Endothelial cell of hepatic sinusoid (primary cell): ENCODE measurements around the gene MAPK11.
"Not testable (repeated sequence)": the region's sequence is repeated elsewhere in the genome, so short reads cannot be mapped to it uniquely, and the experiment has no call there.

Experiments used
- in situ Hi-C: cut with HindIII; loops from 2 replicates; pipeline ENCODE4 v1.10.0; 2017; ENCODE audit warnings: low sequenced_read_pairs

Gene MAPK11

GRCh38 chr22:50280022-50280707, 10.0 kb upstream of the MAPK11 start:
- in situ Hi-C loops: loop anchor here (10.0 kb wide), 1 partner anchor 75 kb away; no protein-coding TSS in a partner anchor

- in situ Hi-C loops: no loop called here
Observed at GRCh38 chr22:50278956-50279619, 8.9 kb upstream of the MAPK11 start.

DNA sequence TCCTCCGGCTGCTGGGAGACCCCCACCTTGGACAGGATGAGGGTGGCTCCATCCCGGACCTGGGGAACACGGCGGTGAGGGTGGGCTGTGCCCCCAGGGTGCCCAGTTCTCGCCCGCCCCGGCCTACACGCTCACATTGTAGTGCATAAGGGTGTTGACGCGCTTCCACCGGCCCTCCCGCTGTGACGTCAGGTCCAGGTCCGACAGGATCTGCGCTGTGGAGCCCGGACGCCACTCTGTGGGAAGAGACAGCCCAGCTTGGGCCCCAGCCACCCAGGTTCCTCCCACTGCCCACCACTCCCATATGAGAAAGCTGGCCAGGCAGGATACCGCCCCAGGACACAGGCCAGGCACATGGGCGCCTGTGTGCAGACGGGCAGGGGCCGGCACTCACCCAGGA, 8.3 kb upstream of the MAPK11 start:
- in situ Hi-C loops: no loop called here

DNA sequence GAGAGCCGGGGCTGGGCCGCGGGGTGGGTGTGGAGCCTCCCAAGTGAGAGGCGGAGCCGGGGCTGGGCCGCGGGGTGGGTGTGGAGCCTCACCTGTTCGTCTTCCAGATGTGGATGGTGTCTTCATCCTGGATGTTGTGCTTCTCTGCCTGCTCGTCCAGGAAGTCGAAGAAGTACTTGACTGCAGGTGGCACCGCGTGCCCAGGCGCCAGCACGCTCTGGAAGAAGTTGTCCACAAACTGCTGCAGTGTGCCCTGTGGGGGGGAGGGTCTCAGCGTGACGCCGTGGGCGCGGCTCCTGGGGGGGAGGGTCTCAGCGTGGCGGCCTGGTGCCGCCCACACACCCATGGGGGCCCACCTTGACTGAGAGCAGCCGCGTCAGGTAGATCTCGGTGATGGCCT, 7.6 kb upstream of the MAPK11 start:
- in situ Hi-C loops: no loop called here

DNA sequence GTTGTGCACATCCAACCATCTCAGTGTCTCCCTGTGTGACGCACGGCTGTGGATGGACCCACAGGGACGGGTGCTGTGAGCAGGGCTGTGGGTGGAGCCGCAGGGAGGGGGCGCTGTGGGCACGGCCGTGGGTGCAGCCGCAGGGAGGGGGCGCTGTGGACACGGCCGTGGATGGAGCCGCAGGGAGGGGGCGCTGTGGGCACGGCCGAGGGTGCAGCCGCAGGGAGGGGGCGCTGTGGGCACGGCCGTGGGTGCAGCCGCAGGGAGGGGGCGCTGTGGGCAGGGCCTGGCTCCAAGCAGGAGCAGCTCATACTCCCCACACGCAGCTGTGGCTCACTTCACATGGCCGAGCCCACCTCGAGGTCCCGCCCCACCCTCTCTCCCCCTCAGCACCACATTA, 6.0 kb upstream of the MAPK11 start:
- in situ Hi-C loops: no loop called here

GRCh38 chr22:50275181-50276055, 5.2 kb upstream of the MAPK11 start:
- in situ Hi-C loops: no loop called here

DNA sequence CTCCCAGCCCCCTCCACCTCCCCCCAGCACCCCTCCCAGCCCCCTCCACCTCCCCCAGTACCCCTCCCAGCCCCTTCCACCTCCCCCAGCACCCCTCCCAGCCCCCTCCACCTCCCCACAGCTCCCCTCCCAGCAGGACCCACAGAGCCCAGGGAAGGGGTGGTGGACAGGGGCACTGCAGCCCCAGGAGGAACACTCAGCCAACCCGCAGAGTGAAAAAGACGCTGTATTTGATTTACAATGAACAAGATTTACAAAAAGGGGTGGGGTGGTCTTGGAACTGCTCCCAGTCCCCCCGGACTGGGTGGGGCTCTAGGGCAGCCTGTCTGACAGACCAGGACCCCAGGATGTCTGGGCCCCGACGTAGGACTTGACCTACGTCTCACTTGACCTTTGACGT, 4.6 kb upstream of the MAPK11 start:
- in situ Hi-C loops: no loop called here

- in situ Hi-C loops: no loop called here
Observed at GRCh38 chr22:50274311-50274710, 4.1 kb upstream of the MAPK11 start.

DNA sequence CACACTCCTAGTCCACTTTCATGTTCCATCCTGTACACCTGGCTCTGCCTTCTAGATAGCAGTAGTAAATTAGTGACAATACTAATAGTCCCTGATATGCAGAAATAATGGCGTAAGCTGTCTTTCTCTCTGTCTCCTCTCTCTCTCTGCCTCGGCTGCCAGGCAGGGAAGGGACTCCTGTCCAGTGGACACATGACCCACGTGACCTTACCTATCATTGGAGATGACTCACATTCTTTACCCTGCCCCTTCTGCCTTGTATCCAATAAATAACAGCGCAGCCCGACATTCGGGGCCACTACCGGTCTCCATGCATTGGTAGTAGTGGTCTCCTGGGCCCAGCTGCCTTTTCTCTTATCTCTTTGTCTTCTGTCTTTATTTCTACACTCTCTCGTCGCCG, 3.6 kb upstream of the MAPK11 start:
- in situ Hi-C loops: not testable (repeated sequence)

DNA sequence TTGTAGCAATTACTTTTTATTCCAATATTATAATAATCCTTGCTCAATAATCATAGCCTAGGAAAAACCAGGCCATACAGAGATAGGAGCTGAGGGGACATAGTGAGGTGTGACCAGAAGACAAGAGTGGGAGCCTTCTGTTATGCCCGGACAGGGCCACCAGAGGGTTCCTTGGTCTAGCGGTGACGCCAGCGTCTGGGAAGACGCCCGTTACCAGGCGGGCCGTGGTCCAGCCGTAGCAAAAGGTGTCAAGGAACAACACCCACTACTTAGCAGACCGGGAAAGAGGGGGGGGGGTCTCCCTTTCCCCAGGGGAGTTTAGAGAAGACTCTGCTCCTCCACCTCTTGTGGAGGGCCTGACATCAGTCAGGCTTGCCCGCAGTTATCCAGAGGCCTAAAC, 3.2 kb upstream of the MAPK11 start:
- in situ Hi-C loops: not testable (repeated sequence)

DNA sequence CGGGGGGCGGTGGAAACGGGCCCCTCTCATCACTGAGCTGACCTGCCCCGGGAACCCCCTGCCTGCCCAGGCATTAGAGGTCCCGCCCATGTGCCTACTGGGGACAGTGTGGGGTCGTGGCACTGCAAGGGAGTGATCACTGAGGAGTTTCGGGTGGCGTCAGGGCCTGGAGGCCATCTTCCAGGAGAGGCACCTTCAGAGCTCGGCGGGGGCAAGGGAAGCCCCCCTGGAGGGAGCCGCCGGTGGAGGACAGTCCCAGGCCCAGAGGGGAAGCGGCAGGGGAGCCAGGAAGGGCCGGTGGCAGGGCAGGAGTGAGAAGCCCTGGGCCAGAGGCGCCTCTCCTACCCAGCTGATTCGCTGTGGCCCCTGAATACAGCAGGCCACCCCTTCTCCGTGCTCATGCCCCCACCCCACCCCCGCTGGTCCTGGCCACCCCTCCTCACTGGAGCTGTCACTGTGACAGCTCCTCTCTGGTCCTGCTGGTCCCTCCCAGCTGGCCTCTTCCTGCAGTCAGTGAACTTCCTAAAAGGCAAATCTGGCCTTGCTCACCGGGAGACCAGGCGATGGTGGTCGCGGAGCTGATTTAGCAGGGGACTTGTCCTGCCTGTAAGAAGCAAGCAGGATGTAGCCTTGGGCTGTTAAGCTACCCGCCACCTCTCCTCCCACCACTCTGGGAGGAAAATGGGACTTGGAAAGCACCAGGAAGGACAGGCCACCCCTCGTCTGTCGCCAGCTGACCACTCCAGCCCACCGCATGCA, 2.0 kb upstream of the MAPK11 start:
- in situ Hi-C loops: no loop called here

- in situ Hi-C loops: no loop called here
Observed at GRCh38 chr22:50271519-50271970, 1.4 kb upstream of the MAPK11 start.

DNA sequence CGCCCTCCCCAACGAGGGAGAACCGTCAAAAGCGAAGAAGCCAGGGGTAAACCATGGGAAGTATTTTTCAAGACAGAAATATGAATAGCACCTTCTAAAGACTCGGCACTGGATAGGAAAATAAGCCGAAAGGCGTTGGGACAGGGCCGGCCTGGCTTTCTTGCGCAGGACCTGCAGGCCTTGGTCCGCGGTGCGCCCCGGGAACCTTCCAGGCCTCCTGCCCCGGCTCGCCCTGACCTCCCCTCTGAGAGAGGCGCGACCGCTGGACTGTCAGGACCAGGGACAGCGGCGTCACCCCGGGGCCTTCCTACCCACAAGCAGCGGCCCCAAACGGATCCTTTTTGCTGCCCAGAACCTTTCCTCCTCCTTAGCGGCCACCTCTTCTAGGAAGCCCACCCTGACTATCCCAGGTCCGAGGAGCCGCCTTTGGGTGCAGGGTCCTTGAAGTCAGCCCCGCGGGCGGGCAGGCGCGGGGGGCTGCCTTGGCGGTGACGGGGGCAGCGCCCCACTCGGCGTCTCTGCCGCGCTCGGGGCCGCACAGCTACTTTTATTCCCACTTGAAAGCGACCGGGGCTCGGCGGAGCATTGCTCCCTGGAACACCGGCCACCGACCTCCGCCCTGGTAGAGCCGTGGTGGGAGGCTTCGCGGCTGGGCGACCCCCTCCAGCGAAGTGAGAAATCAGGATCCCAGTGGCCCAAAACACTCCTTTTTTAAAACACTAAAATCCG, 650 bp upstream of the MAPK11 start:
- in situ Hi-C loops: no loop called here

- in situ Hi-C loops: no loop called here
Observed at GRCh38 chr22:50269573-50269969, 609 bp downstream of the MAPK11 start.

GRCh38 chr22:50268655-50269113, 1.5 kb downstream of the MAPK11 start:
- in situ Hi-C loops: no loop called here

- in situ Hi-C loops: no loop called here
Observed at GRCh38 chr22:50267591-50268390, 2.4 kb downstream of the MAPK11 start.

GRCh38 chr22:50266994-50267393, 3.2 kb downstream of the MAPK11 start:
- in situ Hi-C loops: no loop called here

GRCh38 chr22:50264946-50265669, 5.1 kb downstream of the MAPK11 start:
- in situ Hi-C loops: no loop called here
